ENCODE data around the gene TECPR2. TPM values are rescaled to one million over a fixed set of nuclear protein-coding genes. Genes with fewer than 3 reads are reported as not detected.
A peak's percentile ranks its signal among the peaks of the same experiment; 100 is the strongest.
"Not testable (repeated sequence)": the region's sequence is repeated elsewhere in the genome, so short reads cannot be mapped to it uniquely, and the experiment has no call there.

The TECPR2 gene
- total RNA-seq, 1 donor from 2014 or later = 6.4 TPM

DNA sequence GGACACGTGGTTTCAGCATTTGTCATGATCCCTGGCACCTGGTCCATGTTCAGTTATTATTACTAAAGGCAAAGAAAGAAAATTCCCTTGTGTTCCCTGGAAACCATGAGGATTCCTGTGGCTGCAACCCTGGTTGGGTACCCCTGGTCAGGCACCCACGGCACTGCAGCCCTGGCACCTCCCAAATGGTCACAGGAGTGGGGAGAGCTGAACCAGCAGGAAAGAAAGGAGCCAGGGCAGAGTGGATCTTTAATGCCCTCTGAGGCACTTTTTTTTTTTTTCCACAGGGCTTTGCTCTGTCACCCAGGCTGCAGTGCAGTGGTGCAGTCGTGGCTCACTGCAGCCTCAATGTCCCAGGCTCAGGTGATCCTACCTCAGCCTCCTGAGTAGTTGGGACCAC, 17.5 kb upstream of the TECPR2 start:
- no peak overlapping the region for H3K27ac Mint-ChIP-seq
- intact Hi-C loops (cut with micrococcal nuclease) = no loop called here
- no peaks in the 10 kb centered on the region for H3K9me3 Mint-ChIP-seq
- H3K4me1 Mint-ChIP-seq = no peaks in the 10 kb centered on the region
- H3K4me3 Mint-ChIP-seq = no peak overlapping the region
- H3K27me3 Mint-ChIP-seq = no peaks in the 10 kb centered on the region
- no peak for DNase-seq
- peaks cover 46% of the 10 kb centered on the region for H3K36me3 Mint-ChIP-seq (ENCODE audit: low read depth)

- Mint-ChIP-seq H3K27me3 (no peaks in the 10 kb centered on the region), H3K4me1 (no peaks in the 10 kb centered on the region), H3K9me3 (no peaks in the 10 kb centered on the region), H3K4me3 (no peak overlapping the region), H3K36me3 (ENCODE audit: low read depth) (peaks cover 49% of the 10 kb centered on the region), H3K27ac (no peak overlapping the region)
- no peak for DNase-seq
- intact Hi-C loops (cut with micrococcal nuclease) = no loop called here
Observed at GRCh38 chr14:102346645-102347044, 16.1 kb upstream of the TECPR2 start.

DNA sequence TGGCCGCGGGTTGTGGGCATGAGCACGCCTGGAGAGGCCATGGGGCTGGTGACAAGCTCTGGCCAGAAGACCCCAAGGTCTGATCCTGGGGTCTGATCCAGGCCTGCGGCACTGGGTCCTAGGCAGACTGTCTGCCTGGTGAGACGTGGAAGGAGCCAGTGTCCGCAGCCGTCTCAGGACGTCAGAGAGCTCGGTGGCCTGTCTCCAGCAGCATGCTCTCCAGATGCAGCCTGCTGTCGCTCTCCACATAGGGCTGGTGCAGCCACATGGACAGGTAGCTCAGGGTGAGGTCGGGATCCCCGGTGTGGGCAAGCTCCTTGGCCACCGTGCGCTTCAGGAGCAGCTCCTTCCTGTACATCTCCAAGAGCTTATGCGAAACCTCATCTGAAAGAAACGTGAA, 14.4 kb upstream of the TECPR2 start:
- DNase-seq = no peak
- Mint-ChIP-seq H3K4me3 (no peak overlapping the region), H3K27ac (no peak overlapping the region), H3K9me3 (no peaks in the 10 kb centered on the region), H3K36me3 (ENCODE audit: low read depth) (peaks cover 48% of the 10 kb centered on the region), H3K27me3 (no peaks in the 10 kb centered on the region), H3K4me1 (no peaks in the 10 kb centered on the region)
- intact Hi-C loops (cut with micrococcal nuclease) = no loop called here

DNA sequence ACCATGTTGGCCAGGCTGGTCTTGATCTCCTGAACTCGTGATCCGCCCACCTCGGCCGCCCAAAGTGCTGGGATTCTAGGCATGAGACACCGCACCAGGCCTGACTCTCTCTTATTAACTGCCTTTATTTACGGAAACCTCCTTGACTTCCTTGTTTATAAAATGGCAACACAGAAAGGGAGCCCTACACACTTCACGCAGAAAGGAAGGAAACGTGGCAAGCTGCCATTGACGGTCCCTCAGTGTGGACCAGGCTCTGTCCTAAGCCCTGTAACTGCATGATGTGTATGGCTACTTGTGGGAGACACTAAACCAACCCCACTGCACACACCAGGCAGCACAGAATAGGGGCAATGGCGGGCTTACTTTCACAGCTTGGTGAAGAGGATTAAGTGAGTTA, 11.7 kb upstream of the TECPR2 start:
- H3K27ac Mint-ChIP-seq = no peak overlapping the region
- no peak overlapping the region for H3K4me3 Mint-ChIP-seq
- DNase-seq = no peak
- H3K9me3 Mint-ChIP-seq = no peaks in the 10 kb centered on the region
- no peaks in the 10 kb centered on the region for H3K27me3 Mint-ChIP-seq
- H3K36me3 Mint-ChIP-seq (ENCODE audit: low read depth) = peaks cover 52% of the 10 kb centered on the region
- intact Hi-C loops (cut with micrococcal nuclease) = no loop called here
- H3K4me1 Mint-ChIP-seq = no peaks in the 10 kb centered on the region

DNA sequence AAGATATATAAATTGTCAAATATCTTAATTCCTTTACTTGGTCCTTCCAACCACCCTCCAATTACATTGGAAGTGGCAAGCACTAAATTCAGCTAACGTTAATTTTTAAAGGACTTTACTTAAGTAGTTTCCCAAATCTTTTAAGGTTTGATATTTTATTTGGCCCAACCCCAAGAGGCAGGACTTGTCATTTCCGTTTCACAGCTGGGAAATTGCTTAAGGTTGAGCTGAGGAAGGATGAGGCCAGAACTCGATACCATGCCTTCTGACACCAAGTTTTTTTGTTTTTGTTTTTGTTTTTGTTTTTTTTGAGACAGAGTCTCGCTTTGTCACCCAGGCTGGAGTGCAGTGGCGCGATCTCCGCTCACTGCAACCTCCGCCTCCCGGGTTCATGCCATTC, 11.1 kb upstream of the TECPR2 start:
- H3K9me3 Mint-ChIP-seq; H3K4me3 Mint-ChIP-seq; H3K4me1 Mint-ChIP-seq; H3K27me3 Mint-ChIP-seq; DNase-seq; H3K27ac Mint-ChIP-seq; intact Hi-C loops (cut with micrococcal nuclease): not testable (repeated sequence)
- H3K36me3 Mint-ChIP-seq (ENCODE audit: low read depth) = peaks cover 53% of the 10 kb centered on the region

DNA sequence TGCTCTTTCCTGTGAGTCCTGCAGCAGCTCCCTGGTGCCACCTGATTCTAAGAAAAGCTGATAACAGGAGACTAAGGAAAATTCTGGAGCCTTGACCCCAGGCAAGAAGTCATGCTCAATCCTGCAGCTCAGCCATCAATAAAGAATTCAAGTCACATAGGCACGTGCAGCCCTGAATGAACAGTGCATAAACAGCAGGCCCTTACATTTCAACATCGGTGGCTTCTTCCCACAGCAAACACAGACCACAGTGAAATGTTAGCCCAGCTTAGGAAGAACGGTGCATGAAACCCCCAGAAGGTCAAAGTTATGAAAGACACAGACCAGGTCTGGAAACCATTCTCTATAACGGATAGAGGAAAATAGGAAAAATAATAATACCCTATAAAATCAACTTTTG, 10.5 kb upstream of the TECPR2 start:
- H3K27me3 Mint-ChIP-seq = no peaks in the 10 kb centered on the region
- no peaks in the 10 kb centered on the region for H3K4me1 Mint-ChIP-seq
- H3K36me3 Mint-ChIP-seq (ENCODE audit: low read depth) = peaks cover 57% of the 10 kb centered on the region
- DNase-seq = no peak
- no peaks in the 10 kb centered on the region for H3K9me3 Mint-ChIP-seq
- H3K4me3 Mint-ChIP-seq = no peak overlapping the region
- H3K27ac Mint-ChIP-seq = no peak overlapping the region
- intact Hi-C loops (cut with micrococcal nuclease) = no loop called here

GRCh38 chr14:102353126-102353619, 9.6 kb upstream of the TECPR2 start:
- no peaks in the 10 kb centered on the region for H3K9me3 Mint-ChIP-seq
- DNase-seq = no peak
- no peak overlapping the region for H3K4me3 Mint-ChIP-seq
- intact Hi-C loops (cut with micrococcal nuclease) = no loop called here
- no peak overlapping the region for H3K27ac Mint-ChIP-seq
- no peaks in the 10 kb centered on the region for H3K4me1 Mint-ChIP-seq
- peaks cover 58% of the 10 kb centered on the region for H3K36me3 Mint-ChIP-seq (ENCODE audit: low read depth)
- no peaks in the 10 kb centered on the region for H3K27me3 Mint-ChIP-seq

DNA sequence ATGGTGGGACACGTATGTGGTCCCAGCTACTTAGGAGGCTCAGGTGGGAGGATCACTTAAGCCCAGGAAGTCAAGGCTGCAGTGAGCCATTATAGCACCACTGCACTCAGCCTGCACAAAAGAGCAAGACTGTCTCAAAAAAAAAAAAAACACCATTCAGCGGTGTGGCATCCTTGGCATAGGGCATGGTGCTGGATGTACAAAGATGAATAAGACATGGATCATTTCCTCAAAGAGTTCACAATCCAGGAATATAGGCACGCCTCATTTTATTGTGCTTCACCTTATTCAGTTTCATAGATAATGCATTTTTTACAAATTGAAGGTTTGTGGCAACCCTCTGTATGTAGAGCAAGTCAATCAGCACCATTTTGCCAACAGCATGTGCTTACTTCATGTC, 6.5 kb upstream of the TECPR2 start:
- peaks cover 44% of the 10 kb centered on the region for H3K36me3 Mint-ChIP-seq (ENCODE audit: low read depth)

GRCh38 chr14:102359341-102359740, 3.4 kb upstream of the TECPR2 start:
- Mint-ChIP-seq H3K4me3 (no peak overlapping the region), H3K36me3 (ENCODE audit: low read depth) (peaks cover 32% of the 10 kb centered on the region), H3K4me1 (peaks cover 20% of the 10 kb centered on the region), H3K27me3 (peaks cover 2% of the 10 kb centered on the region), H3K9me3 (no peaks in the 10 kb centered on the region), H3K27ac (no peak overlapping the region)
- DNase-seq = no peak
- intact Hi-C loops (cut with micrococcal nuclease) = no loop called here

More for the DNA sequence above, 6.5 kb upstream of the TECPR2 start:
- DNase-seq = no peak
- no peaks in the 10 kb centered on the region for H3K9me3 Mint-ChIP-seq
- H3K27ac Mint-ChIP-seq = no peak overlapping the region
- H3K27me3 Mint-ChIP-seq = no peaks in the 10 kb centered on the region
- no peak overlapping the region for H3K4me3 Mint-ChIP-seq
- intact Hi-C loops (cut with micrococcal nuclease) = no loop called here
- peaks cover 7% of the 10 kb centered on the region for H3K4me1 Mint-ChIP-seq

DNA sequence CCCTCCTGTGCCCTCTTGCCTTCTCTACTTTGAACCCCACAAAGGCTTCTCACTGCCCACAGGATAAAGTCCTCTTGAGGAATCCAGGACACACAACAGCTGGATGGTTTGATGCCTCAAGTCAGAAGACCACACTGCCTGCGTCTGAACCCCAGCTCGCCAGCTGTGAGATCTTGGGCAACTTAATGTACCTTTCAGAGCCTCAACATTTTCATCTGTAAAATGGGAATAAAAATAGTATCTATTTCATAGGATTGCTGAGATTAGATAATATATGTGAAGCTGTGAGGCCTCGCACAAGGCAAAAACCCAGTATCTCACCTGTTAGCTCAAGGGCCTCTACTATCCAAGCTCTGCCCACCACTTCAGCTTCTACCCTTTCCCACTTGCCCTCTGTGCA, 2.4 kb upstream of the TECPR2 start:
- H3K4me1 Mint-ChIP-seq = peaks cover 20% of the 10 kb centered on the region
- H3K36me3 Mint-ChIP-seq (ENCODE audit: low read depth) = peaks cover 28% of the 10 kb centered on the region
- peaks cover 2% of the 10 kb centered on the region for H3K27me3 Mint-ChIP-seq
- intact Hi-C loops (cut with micrococcal nuclease) = loop anchor here (5.0 kb wide), 2 partner anchors 398 to 462 kb away; partner anchors contain the start of gene DYNC1H1
- no peak overlapping the region for H3K4me3 Mint-ChIP-seq
- no peak overlapping the region for H3K27ac Mint-ChIP-seq
- no peak for DNase-seq
- no peaks in the 10 kb centered on the region for H3K9me3 Mint-ChIP-seq

DNA sequence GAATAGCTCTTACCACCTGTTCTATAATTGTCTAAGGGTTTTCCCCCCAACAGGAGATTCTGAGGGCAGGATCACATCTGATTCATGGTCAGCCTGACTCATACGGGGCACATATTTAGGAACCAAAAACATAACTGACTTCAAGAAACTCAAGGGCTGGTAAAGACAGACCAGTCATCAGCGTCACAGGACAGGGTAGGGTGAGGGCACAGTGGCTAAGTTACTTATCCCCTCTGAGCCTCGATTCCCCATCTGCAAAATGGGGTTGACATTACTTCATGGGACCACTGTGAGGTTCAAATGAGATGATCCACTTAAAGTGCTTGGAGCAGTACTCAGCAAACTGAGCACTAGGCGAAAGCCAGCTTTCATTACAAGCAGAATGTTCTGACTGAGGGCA, 657 bp upstream of the TECPR2 start:
- Mint-ChIP-seq H3K9me3 (no peaks in the 10 kb centered on the region), H3K27ac (peak overlapping the region; percentile 90), H3K4me1 (peaks cover 22% of the 10 kb centered on the region), H3K27me3 (peaks cover 2% of the 10 kb centered on the region), H3K4me3 (no peak overlapping the region), H3K36me3 (ENCODE audit: low read depth) (peaks cover 20% of the 10 kb centered on the region)
- peak; percentile 74 for DNase-seq
- intact Hi-C loops (cut with micrococcal nuclease) = loop anchor here (1.0 to 5.0 kb wide), 6 partner anchors 46 to 460 kb away; partner anchors contain the start of genes DYNC1H1 and RCOR1

DNA sequence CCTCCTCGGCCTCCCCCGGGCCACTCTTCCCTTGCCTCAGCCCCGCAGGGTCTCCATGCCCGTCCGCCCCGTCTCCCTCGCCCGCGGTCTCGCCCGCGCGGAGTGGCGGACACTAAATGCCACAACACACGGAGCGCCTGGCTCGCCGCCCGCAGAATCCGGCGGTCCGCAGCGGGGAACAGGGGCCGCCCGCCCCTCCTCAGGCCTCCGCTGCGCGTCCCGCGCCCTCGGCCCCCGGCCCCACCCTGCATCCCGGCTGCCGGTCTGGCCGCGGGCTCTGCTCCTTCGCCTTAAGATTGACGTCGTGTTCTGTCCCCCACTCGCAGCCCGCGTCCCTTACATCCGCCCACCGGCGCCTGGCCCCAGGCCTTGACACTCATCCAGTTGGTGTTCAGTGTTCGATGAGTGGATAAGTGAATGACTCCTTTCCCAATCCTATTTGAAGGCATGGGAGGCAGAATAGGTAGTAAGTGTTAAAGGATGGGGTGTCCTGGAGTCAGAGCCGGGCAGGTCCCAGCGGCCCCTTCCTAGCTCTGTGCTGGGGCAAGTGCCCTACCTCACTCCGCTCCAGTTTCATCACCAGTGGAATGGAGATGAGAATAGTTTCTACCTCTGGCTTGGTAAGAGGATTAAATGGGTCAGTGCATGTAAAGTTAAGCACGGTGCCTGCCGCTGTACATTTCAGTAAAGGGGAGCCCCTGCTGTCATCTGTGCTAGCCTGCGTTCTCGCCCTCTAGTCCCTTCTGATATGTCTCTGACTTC, 622 bp downstream of the TECPR2 start:
- no peak overlapping the region for H3K4me3 Mint-ChIP-seq
- intact Hi-C loops (cut with micrococcal nuclease) = loop anchor here (2.0 to 5.0 kb wide), 4 partner anchors 153 to 459 kb away; partner anchors contain the start of gene DYNC1H1
- H3K4me1 Mint-ChIP-seq = peaks cover 30% of the 10 kb centered on the region
- no peaks in the 10 kb centered on the region for H3K9me3 Mint-ChIP-seq
- peak overlapping the region; percentile 92 for H3K27ac Mint-ChIP-seq
- peak; percentile 81 for DNase-seq
- H3K36me3 Mint-ChIP-seq (ENCODE audit: low read depth) = peaks cover 9% of the 10 kb centered on the region
- H3K27me3 Mint-ChIP-seq = peaks cover 2% of the 10 kb centered on the region

GRCh38 chr14:102370305-102370809, 7.6 kb downstream of the TECPR2 start:
- intact Hi-C loops (cut with micrococcal nuclease) = no loop called here
- no peak overlapping the region for H3K4me3 Mint-ChIP-seq
- H3K4me1 Mint-ChIP-seq = peaks cover 32% of the 10 kb centered on the region
- peaks cover 2% of the 10 kb centered on the region for H3K36me3 Mint-ChIP-seq (ENCODE audit: low read depth)
- H3K27me3 Mint-ChIP-seq = no peaks in the 10 kb centered on the region
- H3K9me3 Mint-ChIP-seq = no peaks in the 10 kb centered on the region
- no peak for DNase-seq
- no peak overlapping the region for H3K27ac Mint-ChIP-seq

- H3K4me3 Mint-ChIP-seq = no peak overlapping the region
- DNase-seq = no peak
- peaks cover 36% of the 10 kb centered on the region for H3K4me1 Mint-ChIP-seq
- intact Hi-C loops (cut with micrococcal nuclease) = no loop called here
- H3K36me3 Mint-ChIP-seq (ENCODE audit: low read depth) = peaks cover 2% of the 10 kb centered on the region
- no peaks in the 10 kb centered on the region for H3K9me3 Mint-ChIP-seq
- no peaks in the 10 kb centered on the region for H3K27me3 Mint-ChIP-seq
- H3K27ac Mint-ChIP-seq = no peak overlapping the region
Observed at GRCh38 chr14:102371361-102371760, 8.6 kb downstream of the TECPR2 start.

Measured in activated CD4-positive, alpha-beta T cell treated with anti-CD3 and anti-CD28 coated beads, Interleukin-2, amount 10 ng/mL, durations not matched to agents 24 days and 14 days (primary cell).